HEK293 (cell line): ENCODE results near the gene MED13L.

ENCODE experiments used
- CTCF ChIA-PET: fragments of 350-600 bp; formaldehyde crosslinking; extraction: SDS; loops from one replicate; lab custom pipeline; 2021; ENCODE audit warnings: antibody characterized with exemption; lab: Yijun Ruan, JAX
- POLR2A ChIA-PET: fragments of 300-600 bp; formaldehyde crosslinking; extraction: SDS; loops from one replicate; lab custom pipeline; 2020; ENCODE audit warnings: antibody characterized with exemption, inconsistent platforms; lab: Yijun Ruan, JAX
- H3K27ac ChIP-seq: fragments of 200-500 bp; sonication (Bioruptor generic); 2 replicates; pipeline ENCODE4 v1.5.1; 2014; ENCODE audit warnings: low read depth, low read length, control low read depth, inconsistent platforms; ENCODE audit errors: extremely low read depth
- H3K36me3 ChIP-seq, 2 experiments: fragments of 200-500 bp in 1 of 2; sonication (Bioruptor generic) in 1 of 2; 1 replicate in 1 of 2; 2 replicates in 1 of 2; pipeline ENCODE4 v1.5.1; 2014 to 2017; ENCODE audit warnings: inconsistent platforms in 2 of 2, low read length in 2 of 2; ENCODE audit not compliant: control insufficient read depth in 2 of 2, insufficient read depth in 1 of 2
- H3K4me1 ChIP-seq: fragments of 200-500 bp; sonication (Bioruptor generic); 2 replicates; pipeline ENCODE4 v1.5.1; 2014; ENCODE audit warnings: mild to moderate bottlenecking, low read length, inconsistent platforms; ENCODE audit not compliant: control insufficient read depth, insufficient read depth
- H3K4me3 ChIP-seq: 2 replicates; pipeline ENCODE4 v1.5.1; 2011; ENCODE audit warnings: low read depth, mild to moderate bottlenecking, control low read depth, low read length, moderate library complexity
- H3K9me3 ChIP-seq: fragments of 200-500 bp; sonication (Bioruptor generic); 2 replicates; pipeline ENCODE4 v1.5.1; 2014; ENCODE audit warnings: low read depth, low read length, inconsistent platforms; ENCODE audit not compliant: control insufficient read depth, insufficient read depth
- BCL11A ChIP-seq: fragments of 450-650 bp; formaldehyde crosslinking; IDR thresholded peaks from 2 replicates; pipeline ENCODE4 v1.5.1; 2016; ENCODE audit warnings: low read depth, missing biosample characterization, missing genetic modification characterization
- EGR2 ChIP-seq: fragments of 450-650 bp; formaldehyde crosslinking; IDR thresholded peaks from 2 replicates; pipeline ENCODE4 v1.5.1; 2016; ENCODE audit warnings: low read depth, missing biosample characterization, missing genetic modification characterization
- IKZF3 ChIP-seq: fragments of 450-650 bp; IDR thresholded peaks from 2 replicates; pipeline ENCODE4 v1.5.0; 2018; ENCODE audit warnings: missing biosample characterization, mild to moderate bottlenecking, missing genetic modification characterization, moderate library complexity
- PATZ1 ChIP-seq: fragments of 450-650 bp; formaldehyde crosslinking; IDR thresholded peaks from 2 replicates; pipeline ENCODE4 v1.5.1; 2016; ENCODE audit warnings: missing biosample characterization, missing genetic modification characterization
- SCRT2 ChIP-seq: fragments of 450-650 bp; formaldehyde crosslinking; IDR thresholded peaks from 2 replicates; pipeline ENCODE4 v1.5.1; 2016; ENCODE audit warnings: missing biosample characterization, missing genetic modification characterization
- SP2 ChIP-seq: fragments of 450-650 bp; formaldehyde crosslinking; IDR thresholded peaks from 2 replicates; pipeline ENCODE4 v1.5.1; 2016; ENCODE audit warnings: missing biosample characterization, missing genetic modification characterization
- WT1 ChIP-seq: fragments of 450-650 bp; formaldehyde crosslinking; IDR thresholded peaks from 2 replicates; pipeline ENCODE4 v1.5.1; 2016; ENCODE audit warnings: missing biosample characterization, missing genetic modification characterization
- YY1 ChIP-seq: fragments of 450-650 bp; formaldehyde crosslinking; IDR thresholded peaks from 2 replicates; pipeline ENCODE4 v1.5.1; 2018; ENCODE audit warnings: missing biosample characterization, missing genetic modification characterization
- ZBTB20 ChIP-seq: fragments of 450-650 bp; formaldehyde crosslinking; IDR thresholded peaks from 2 replicates; pipeline ENCODE4 v1.5.1; 2016; ENCODE audit warnings: missing biosample characterization, missing genetic modification characterization
- ZBTB7A ChIP-seq: fragments of 450-650 bp; formaldehyde crosslinking; IDR thresholded peaks from 2 replicates; pipeline ENCODE4 v1.5.1; 2016; ENCODE audit warnings: low read depth, missing biosample characterization, missing genetic modification characterization
- ZFHX2 ChIP-seq: fragments of 450-650 bp; formaldehyde crosslinking; conservative IDR thresholded peaks from 2 replicates; pipeline ENCODE4 v1.5.1; 2016; ENCODE audit warnings: missing biosample characterization, missing genetic modification characterization
- ZNF138 ChIP-seq: fragments of 450-650 bp; formaldehyde crosslinking; IDR thresholded peaks from 2 replicates; pipeline ENCODE4 v1.5.1; 2016; ENCODE audit warnings: missing biosample characterization, missing genetic modification characterization, borderline replicate concordance
- ZNF169 ChIP-seq: fragments of 450-650 bp; formaldehyde crosslinking; IDR thresholded peaks from 2 replicates; pipeline ENCODE4 v1.5.1; 2016; ENCODE audit warnings: missing biosample characterization, missing genetic modification characterization
- ZNF366 ChIP-seq: fragments of 450-650 bp; formaldehyde crosslinking; conservative IDR thresholded peaks from 2 replicates; pipeline ENCODE4 v1.5.1; 2016; ENCODE audit warnings: missing biosample characterization, missing genetic modification characterization
- ZNF37A ChIP-seq: fragments of 450-650 bp; IDR thresholded peaks from 2 replicates; pipeline ENCODE4 v1.5.1; 2018; ENCODE audit warnings: missing biosample characterization, missing genetic modification characterization
- ZNF404 ChIP-seq: fragments of 450-650 bp; formaldehyde crosslinking; IDR thresholded peaks from 2 replicates; pipeline ENCODE4 v1.5.1; 2017; ENCODE audit warnings: missing biosample characterization, missing genetic modification characterization
- ZNF473 ChIP-seq: fragments of 450-650 bp; formaldehyde crosslinking; IDR thresholded peaks from 2 replicates; pipeline ENCODE4 v1.5.1; 2017; ENCODE audit warnings: missing biosample characterization, missing genetic modification characterization
- ZNF571 ChIP-seq: fragments of 450-650 bp; formaldehyde crosslinking; IDR thresholded peaks from 2 replicates; pipeline ENCODE4 v1.5.0; 2017; ENCODE audit warnings: missing biosample characterization, missing genetic modification characterization
- ZNF623 ChIP-seq: fragments of 450-650 bp; formaldehyde crosslinking; IDR thresholded peaks from 2 replicates; pipeline ENCODE4 v1.5.1; 2016; ENCODE audit warnings: missing biosample characterization, missing genetic modification characterization
- ZNF701 ChIP-seq: fragments of 450-650 bp; formaldehyde crosslinking; IDR thresholded peaks from 2 replicates; pipeline ENCODE4 v1.5.1; 2016; ENCODE audit warnings: missing biosample characterization, missing genetic modification characterization
- ZNF707 ChIP-seq: fragments of 450-650 bp; formaldehyde crosslinking; IDR thresholded peaks from 2 replicates; pipeline ENCODE4 v1.5.1; 2016; ENCODE audit warnings: missing biosample characterization, missing genetic modification characterization
- ZNF768 ChIP-seq: fragments of 450-650 bp; formaldehyde crosslinking; IDR thresholded peaks from 2 replicates; pipeline ENCODE4 v1.5.1; 2018; ENCODE audit warnings: missing biosample characterization, mild to moderate bottlenecking, missing genetic modification characterization
- ZSCAN18 ChIP-seq: fragments of 450-650 bp; formaldehyde crosslinking; IDR thresholded peaks from 2 replicates; pipeline ENCODE4 v1.5.1; 2016; ENCODE audit warnings: missing biosample characterization, missing genetic modification characterization
- TF ChIP-seq, protein P1 (sequence below): fragments of 450-650 bp; formaldehyde crosslinking; IDR thresholded peaks from 2 replicates; pipeline ENCODE4 v1.5.1; 2016; ENCODE audit warnings: missing biosample characterization, missing genetic modification characterization
- TF ChIP-seq, protein P2 (sequence below): fragments of 450-650 bp; formaldehyde crosslinking; IDR thresholded peaks from 2 replicates; pipeline ENCODE4 v1.5.1; 2016; ENCODE audit warnings: missing biosample characterization, missing genetic modification characterization

The MED13L gene

GRCh38 chr12:116308647-116309046, 31.2 kb upstream of the MED13L start (continued):
- TF ChIP-seq EGR2 (tag by site-specific recombination) (no peak), ZFHX2 (no peak), ZNF768 (tag by site-specific recombination) (no peak)

- no peak for TF ChIP-seq ZNF701
- TF ChIP-seq IKZF3 (tag by site-specific recombination), result no peak
- no peak for TF ChIP-seq ZNF473
- TF ChIP-seq ZBTB20 (tag by site-specific recombination), result no peak
- TF ChIP-seq ZBTB7A (tag by site-specific recombination), result no peak
- no peak for TF ChIP-seq PATZ1 (tag by site-specific recombination)
- no peak for TF ChIP-seq BCL11A (tag by site-specific recombination)
- TF ChIP-seq ZNF404 (tag by site-specific recombination), result no peak
- POLR2A ChIA-PET, result no interaction called here
These were observed 29.5 kb upstream of the MED13L start for GRCh38 chr12:116306968-116307367.

GRCh38 chr12:116306506-116306905, 29.0 kb upstream of the MED13L start:
- no peaks in the 10 kb centered on the region for H3K9me3 ChIP-seq
- ChIA-PET POLR2A (no interaction called here), CTCF (interaction anchor here (0.6 kb wide), 1 partner anchor 192 kb away, joined by 4 read pairs; no protein-coding TSS in a partner anchor)
- H3K36me3 ChIP-seq, result no peaks in the 10 kb centered on the region
- no peak for TF ChIP-seq ZNF169 (tag by site-specific recombination)
- no peaks in the 10 kb centered on the region for H3K4me1 ChIP-seq
- H3K4me3 ChIP-seq, result no peak overlapping the region
- H3K27ac ChIP-seq, result no peak overlapping the region

More at GRCh38 chr12:116306968-116307367, 29.5 kb upstream of the MED13L start:
- no peaks in the 10 kb centered on the region for H3K36me3 ChIP-seq
- H3K27ac ChIP-seq, result no peak overlapping the region
- H3K4me1 ChIP-seq, result no peaks in the 10 kb centered on the region
- CTCF ChIA-PET, result no interaction called here
- H3K4me3 ChIP-seq, result no peak overlapping the region
- H3K9me3 ChIP-seq, result no peaks in the 10 kb centered on the region

GRCh38 chr12:116304621-116305020, 27.1 kb upstream of the MED13L start:
- ChIA-PET CTCF (interaction anchor here (0.6 kb wide), 1 partner anchor 1001 kb away, joined by 3 read pairs; no protein-coding TSS in a partner anchor), POLR2A (interaction anchor here (0.7 kb wide), 1 partner anchor 131 kb away, joined by 4 read pairs; no protein-coding TSS in a partner anchor)
- H3K27ac ChIP-seq, result no peak overlapping the region
- H3K4me1 ChIP-seq, result no peaks in the 10 kb centered on the region
- H3K9me3 ChIP-seq, result no peaks in the 10 kb centered on the region
- TF ChIP-seq ZNF623 (peak; percentile 92), ZNF571 (tag by site-specific recombination) (no peak), IKZF3 (tag by site-specific recombination) (no peak)
- TF ChIP-seq, protein P1, sequence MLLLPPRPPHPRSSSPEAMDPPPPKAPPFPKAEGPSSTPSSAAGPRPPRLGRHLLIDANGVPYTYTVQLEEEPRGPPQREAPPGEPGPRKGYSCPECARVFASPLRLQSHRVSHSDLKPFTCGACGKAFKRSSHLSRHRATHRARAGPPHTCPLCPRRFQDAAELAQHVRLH, result no peak
- no peaks in the 10 kb centered on the region for H3K36me3 ChIP-seq
- no peak overlapping the region for H3K4me3 ChIP-seq

- no peaks in the 10 kb centered on the region for H3K4me1 ChIP-seq
- CTCF ChIA-PET, result interaction anchor here (0.6 to 0.7 kb wide), 2 partner anchors 10 to 1001 kb away, joined by 3 read pairs; no protein-coding TSS in a partner anchor
- POLR2A ChIA-PET, result no interaction called here
- no peaks in the 10 kb centered on the region for H3K36me3 ChIP-seq
- no peaks in the 10 kb centered on the region for H3K9me3 ChIP-seq
- H3K4me3 ChIP-seq, result no peak overlapping the region
- H3K27ac ChIP-seq, result no peak overlapping the region
- TF ChIP-seq ZNF37A, result no peak
- no peak for TF ChIP-seq ZNF707 (tag by site-specific recombination)
- TF ChIP-seq ZNF138, result no peak
- TF ChIP-seq, protein P2, sequence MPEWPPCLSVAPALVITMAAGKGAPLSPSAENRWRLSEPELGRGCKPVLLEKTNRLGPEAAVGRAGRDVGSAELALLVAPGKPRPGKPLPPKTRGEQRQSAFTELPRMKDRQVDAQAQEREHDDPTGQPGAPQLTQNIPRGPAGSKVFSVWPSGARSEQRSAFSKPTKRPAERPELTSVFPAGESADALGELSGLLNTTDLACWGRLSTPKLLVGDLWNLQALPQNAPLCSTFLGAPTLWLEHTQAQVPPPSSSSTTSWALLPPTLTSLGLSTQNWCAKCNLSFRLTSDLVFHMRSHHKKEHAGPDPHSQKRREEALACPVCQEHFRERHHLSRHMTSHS (tag by site-specific recombination), result no peak
- TF ChIP-seq YY1, result no peak
- TF ChIP-seq ZSCAN18 (tag by site-specific recombination), result no peak
- no peak for TF ChIP-seq WT1 (tag by site-specific recombination)
- TF ChIP-seq ZNF366 (tag by site-specific recombination), result no peak
- TF ChIP-seq SCRT2, result no peak
- no peak for TF ChIP-seq SP2 (tag by site-specific recombination)
These were observed 26.4 kb upstream of the MED13L start for GRCh38 chr12:116303929-116304328.
